Stimulated activated CD8-positive, alpha-beta memory T cell treated with anti-CD3 and anti-CD28 coated beads, Interleukin-15, amount 100 ng/mL, for 24 hours (primary cell): ENCODE results near the gene CCDC106.

Source experiments
- DNase-seq: peaks from one replicate; pipeline ENCODE4 v3.0.0-alpha.2; 2020; ENCODE audit warnings: low read depth

CCDC106 gene

DNA sequence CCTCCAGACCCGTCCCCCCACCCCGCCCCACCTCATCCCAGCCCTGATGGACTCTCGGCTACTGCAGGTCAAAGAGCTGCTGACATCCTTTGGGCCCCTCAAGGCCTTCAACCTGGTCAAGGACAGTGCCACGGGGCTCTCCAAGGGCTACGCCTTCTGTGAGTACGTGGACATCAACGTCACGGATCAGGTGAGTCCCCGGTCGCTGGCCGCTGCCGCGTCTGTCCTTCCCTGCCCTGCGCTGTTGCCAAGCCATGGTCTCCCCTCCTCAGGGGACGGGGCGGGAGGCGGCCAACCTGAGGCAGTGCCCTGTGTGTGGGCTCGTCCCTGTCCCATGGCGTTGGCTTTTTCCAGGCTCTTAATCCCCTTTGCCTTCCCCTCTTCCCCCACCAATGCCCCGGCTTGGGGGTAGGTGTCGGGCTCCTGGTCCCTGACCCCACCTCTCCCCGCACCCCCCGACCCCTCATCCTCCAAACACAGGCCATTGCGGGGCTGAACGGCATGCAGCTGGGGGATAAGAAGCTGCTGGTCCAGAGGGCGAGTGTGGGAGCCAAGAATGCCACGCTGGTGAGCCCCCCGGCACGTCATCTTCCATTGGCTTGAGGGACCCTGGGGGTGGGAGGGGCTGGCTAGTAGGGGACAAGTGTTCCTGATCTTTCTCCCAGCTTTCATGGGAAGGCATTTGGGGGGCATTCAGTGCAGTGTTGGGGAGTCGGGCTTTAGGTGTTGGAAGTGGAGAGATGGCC is 20.8 kb downstream of the CCDC106 start:
- DNase-seq, result no peak

DNA sequence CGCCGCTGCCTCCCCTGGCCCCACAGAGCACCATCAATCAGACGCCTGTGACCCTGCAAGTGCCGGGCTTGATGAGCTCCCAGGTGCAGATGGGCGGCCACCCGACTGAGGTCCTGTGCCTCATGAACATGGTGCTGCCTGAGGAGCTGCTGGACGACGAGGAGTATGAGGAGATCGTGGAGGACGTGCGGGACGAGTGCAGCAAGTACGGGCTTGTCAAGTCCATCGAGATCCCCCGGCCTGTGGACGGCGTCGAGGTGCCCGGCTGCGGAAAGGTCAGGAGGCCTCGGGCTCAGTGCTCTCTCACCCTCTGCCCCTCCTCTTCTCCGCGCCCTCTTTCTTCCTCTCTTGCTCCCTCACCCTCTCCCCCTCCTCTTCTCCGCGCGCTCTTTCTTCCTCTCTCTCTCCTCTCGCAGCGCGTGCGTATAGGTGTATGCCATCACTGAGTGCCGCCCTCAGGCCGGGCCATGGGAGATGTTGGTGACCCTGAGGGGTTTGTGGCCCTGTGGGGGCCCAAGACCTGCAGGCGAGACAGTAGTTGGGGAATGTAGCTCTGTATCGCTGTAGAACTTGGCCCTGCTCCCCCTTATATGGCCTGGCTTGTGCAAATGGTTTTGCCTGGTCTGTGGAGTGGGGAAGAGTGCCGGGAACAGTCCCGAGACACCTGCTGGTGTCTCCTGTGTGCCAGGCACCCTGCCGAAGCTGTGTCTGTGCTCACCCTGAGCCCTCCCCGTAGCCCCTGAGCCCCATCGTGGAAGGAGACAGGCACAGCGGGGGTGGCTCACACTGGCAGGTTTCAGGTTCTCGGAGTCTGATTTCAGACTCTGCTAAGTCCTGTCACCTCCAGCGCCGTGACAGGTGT is 21.6 kb downstream of the CCDC106 start:
- no peak for DNase-seq

DNA sequence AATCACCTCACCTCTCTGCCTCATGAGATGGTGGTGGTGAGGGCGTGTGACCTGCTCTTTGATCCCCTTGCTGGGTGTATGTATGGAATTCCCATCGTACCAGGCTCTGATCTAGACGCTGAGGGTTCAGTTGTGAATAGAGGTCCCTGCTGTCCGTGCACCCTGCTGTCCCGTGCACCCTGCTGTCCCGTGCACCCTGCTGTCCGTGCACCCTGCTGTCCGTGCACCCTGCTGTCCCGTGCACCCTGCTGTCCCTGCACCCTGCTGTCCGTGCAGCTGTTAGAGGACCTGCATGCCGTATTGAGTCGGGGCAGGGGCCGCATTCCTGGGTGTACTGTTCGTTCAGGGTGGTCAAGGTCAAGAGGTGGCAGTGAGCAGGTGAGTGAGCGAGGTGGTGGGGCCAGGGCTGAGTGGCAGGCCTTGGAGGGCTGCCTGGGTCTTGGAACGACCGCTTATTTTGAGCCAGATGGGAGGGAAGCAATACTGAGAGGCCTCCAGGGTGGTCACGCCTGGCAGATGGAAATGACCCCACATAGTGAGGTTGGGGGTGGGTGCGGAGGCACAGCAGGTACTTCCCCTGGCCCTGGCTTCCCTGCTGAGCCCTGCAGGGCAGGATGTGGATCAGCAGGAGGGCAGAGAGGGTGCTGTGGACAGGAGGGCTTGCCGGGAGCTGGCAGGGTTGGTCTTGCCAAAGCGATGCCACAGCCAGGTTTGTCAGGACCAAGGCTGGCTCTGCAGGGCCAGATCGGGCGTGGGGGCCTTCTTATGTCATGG is 22.5 kb downstream of the CCDC106 start:
- no peak for DNase-seq

- no peak for DNase-seq
Measured at GRCh38 chr19:55671054-55671378, 23.0 kb downstream of the CCDC106 start.

DNA sequence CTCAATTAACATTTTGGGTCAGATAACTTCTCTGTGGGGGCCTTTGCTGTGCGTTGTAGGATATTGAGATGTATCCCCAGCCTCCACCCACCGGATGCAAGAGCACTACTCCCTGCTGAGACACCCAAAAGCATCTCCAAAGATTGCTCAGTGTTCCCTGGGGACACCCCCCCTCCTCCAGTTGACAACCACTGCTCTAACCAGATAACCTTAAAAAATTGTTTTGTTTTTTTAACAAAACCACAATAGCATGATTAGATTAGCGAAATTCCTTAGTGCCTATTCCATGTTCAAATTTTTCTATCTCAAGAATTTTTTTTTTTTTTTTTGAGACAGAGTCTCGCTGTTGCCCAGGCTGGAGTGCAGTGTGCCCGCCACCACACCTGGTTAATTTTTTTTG is 24.4 kb downstream of the CCDC106 start:
- DNase-seq, result no peak

DNA sequence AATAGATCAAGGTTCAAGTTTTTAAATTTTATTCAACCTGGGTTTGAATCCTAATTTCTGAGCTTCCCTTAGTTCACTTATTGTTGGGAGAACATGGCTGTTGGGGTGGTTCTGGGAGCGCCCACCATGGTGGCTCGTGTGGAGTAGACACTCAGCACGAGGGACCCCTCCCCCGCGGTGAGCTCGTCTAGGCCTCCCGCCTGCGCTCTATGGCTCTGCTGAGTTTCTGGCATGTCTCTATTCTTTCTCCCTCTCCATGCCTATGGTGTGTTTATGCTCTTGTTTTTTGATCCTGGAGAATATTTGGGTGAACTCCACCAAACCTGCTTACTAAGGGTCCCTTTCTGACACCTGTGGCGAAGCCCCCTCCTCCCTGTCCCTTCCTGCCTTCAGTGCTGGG is 25.5 kb downstream of the CCDC106 start:
- no peak for DNase-seq

GRCh38 chr19:55673889-55674288 is 25.9 kb downstream of the CCDC106 start:
- no peak for DNase-seq

DNA sequence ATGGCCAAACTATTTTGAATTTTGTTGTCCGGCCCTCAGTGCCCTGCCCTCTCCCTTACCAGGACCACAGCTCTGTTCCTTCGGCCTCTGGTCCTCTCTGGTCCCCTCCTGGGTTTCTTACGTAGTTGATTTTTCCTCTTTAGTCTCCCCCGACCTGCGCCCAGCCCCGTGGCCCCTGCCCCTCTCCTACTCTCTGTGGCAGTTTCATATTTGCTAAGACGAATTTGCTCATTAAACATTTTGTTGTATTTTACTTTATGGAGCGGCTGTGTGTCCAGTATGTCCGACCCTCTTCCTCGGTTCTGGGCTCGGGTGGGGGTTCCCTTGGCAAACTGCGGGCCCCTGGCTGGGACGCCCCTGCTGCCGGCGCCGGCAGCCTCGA is 26.4 kb downstream of the CCDC106 start:
- DNase-seq, result no peak

DNA sequence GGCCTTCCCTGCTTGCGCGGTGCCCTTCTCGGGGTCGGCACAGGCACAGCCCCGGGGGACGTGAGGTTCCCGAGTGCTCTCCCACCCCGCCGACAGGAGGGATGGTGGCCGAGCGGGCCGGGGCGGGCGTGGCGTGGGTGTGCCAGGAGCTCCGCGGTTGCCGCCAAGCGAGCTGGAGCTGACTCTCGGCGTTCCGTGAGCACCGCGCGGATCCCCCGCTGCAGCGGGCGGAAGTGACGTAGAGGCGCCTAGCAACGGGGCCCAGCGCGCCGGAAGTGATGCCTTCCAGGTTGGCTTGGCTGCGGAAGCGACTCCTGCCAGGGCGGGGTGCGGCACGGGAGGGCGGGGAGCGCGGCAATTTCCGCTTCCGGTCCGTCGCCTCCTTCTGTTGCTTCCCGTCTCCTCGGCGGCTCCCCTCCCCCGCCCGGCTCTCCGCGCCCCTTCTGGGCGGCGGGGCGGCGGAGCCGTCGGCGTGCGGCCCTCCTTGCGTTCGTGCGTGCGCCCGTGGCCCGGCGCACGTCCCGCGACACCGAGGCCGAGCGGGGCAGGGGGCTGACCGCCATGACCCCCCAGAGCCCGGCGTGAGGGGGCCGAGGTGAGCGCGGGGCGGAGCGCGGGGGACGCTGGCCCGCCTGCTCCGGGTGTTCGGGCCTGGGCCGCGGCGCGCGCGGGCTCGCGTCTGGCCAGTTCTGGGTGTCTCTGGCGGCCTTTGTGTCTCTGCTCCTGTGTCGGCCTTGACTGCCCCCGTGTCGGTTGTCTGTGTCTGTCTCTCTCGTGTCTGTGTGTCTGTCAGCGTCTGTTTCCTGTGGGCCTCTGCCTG is 27.0 kb downstream of the CCDC106 start, which contains the start of gene EPN1:
TSS of gene EPN1 (plus strand) at position 386 of the 820 bp plus-strand sequence. CDS start 3,402 bp downstream, outside the sequence.
- peak; percentile 98 for DNase-seq

- DNase-seq, result no peak
Measured at GRCh38 chr19:55675661-55676354, 27.8 kb downstream of the CCDC106 start.

DNA sequence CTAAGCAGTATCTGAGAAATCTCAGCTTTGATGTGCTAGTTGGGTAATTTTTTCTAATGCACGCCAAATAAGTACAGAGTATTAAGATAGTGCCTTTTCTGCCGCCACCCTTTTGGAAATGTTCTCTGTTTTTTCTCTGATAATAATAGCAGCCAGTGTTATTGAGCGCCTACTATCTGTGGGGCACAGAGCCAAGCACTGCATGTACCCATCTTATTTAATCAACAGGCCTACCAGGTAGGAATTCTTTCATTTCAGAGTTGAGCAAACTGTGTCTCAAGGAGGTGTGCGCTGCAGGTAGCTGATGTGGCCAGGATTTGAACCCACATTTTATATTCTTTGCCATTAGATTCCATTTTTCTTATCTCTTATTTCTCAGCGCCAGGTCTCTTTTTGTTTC is 28.4 kb downstream of the CCDC106 start:
- no peak for DNase-seq

- DNase-seq, result no peak
Measured at GRCh38 chr19:55676889-55677505, 29.0 kb downstream of the CCDC106 start.

GRCh38 chr19:55677572-55678028 is 29.6 kb downstream of the CCDC106 start:
- no peak for DNase-seq

DNA sequence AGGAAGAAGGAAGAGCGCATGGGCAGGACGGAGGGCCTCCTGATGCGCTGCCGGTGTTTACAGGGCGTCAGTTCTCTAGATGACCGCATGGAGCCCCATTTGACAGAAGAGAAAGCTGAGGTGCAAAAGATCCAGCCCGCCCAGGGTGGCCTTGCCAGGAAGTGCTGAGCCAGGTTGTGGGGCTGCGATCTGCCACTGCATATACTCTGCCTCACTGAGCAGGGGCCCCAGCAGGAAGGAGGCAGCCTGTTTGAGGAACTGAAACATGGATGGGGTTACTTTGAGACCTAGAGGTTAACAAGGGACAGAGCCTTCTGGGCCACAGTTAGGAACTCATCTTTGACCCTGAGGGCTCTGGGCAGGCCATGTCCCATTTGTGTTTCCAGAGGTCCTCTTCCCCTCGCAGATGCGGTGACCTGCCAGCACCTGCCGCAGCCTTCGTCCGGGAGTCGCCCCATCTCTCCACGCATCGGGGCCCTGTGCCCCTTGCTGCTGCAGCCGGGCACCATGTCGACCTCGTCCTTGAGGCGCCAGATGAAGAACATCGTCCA is 30.2 kb downstream of the CCDC106 start:
- no peak for DNase-seq

GRCh38 chr19:55679343-55680257 is 31.6 kb downstream of the CCDC106 start:
- DNase-seq, result no peak

- DNase-seq, result no peak
Measured at GRCh38 chr19:55680339-55681130, 32.5 kb downstream of the CCDC106 start.

- DNase-seq, result no peak
Measured at GRCh38 chr19:55681131-55682092, 33.4 kb downstream of the CCDC106 start.
